Measurements from ENCODE around the gene WDR33.

The WDR33 gene

DNA sequence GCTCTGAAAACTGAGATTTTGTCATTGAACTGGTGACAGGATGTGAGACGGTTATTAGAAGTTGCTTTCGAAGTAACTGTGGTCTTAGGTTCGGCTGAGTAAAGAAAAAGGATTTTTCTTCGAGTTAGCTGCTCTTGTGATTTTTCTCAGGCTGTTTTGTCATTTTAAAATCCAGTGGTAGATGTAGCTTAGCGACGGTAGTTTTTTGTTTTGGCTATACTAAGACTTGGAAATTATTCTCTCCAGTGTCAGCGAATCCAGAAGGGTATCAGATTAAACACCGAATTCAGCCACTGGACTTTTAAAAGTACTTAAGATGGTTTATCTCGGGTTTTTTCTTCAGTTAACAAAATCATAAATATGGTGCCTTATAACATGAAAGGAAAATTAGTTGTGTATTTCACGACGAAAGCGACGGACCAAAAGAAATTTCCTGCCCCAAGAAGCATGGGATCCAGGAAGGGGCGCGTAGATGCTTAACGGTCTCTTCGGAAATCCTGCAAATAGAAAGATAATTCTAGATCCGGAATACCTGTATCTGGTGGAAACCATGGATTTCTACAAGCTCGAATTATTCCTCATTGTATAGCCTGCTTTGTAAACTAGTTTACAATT is 108.5 kb downstream of the WDR33 start:
- DNase-seq (ENCODE audit: extremely low spot score) = no peak
- ChIA-PET CTCF (interaction anchor here (1.1 kb wide), 1 partner anchor 111 kb away, joined by 5 read pairs; no protein-coding TSS in a partner anchor), POLR2A (interaction anchor here (0.8 to 1.6 kb wide), 5 partner anchors 23 to 176 kb away, joined by 3 to 4 read pairs (median 3); partner anchors contain the start of genes IWS1 and LIMS2)
- TF ChIP-seq ZNF384 (IDR thresholded peaks at IDR 0.05) (no peak), L3MBTL2 (conservative IDR thresholded peaks at IDR 0.05) (peak; percentile 8; the same call in 1 of the 2 replicates)

DNA sequence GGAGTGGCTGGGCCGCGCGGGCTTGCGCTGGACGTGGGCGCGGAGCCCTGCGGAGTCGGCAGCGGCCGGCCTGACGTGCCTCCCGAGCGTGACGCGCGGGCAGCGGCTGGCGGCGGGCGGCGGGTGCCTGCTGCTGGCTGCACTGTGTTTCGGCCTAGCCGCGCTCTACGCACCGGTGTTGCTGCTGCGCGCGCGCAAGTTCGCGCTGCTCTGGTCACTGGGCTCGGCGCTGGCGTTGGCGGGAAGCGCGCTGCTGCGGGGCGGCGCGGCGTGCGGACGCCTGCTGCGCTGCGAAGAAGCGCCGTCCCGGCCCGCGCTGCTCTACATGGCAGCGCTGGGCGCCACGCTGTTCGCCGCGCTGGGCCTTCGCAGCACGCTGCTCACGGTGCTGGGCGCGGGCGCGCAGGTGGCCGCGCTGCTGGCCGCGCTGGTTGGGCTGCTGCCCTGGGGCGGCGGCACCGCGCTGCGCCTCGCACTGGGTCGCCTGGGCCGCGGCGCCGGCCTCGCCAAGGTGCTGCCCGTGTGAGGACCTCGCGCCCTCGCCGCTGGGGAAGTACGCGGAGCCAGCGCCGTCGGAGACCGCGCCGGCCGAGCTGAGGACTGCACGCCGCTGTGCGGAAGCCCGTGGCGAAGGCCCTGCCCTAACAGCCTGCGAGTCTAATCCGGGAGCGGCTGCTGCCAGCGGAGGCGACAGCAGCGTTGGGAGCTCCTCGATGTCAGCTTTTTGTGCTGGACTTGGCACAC is 109.1 kb downstream of the WDR33 start:
- CTCF ChIA-PET = interaction anchor here (1.1 kb wide), 1 partner anchor 111 kb away, joined by 5 read pairs; no protein-coding TSS in a partner anchor
- peak; percentile 78 for DNase-seq (ENCODE audit: extremely low spot score)
- TF ChIP-seq ARNT (IDR thresholded peaks at IDR 0.05) (peak; percentile 58; the same call in 1 of the 2 replicates), FOXM1 (IDR thresholded peaks at IDR 0.05; ENCODE audit: borderline replicate concordance) (0 out of 2 replicates have a peak, but pooled peaks have one; percentile 31), L3MBTL2 (conservative IDR thresholded peaks at IDR 0.05) (peak; percentile 67), LEF1 (IDR thresholded peaks at IDR 0.05; ENCODE audit: borderline replicate concordance) (0 out of 2 replicates have a peak, but pooled peaks have one; percentile 6), TARDBP (IDR thresholded peaks at IDR 0.05) (no peak)
- TF ChIP-seq, protein P1, sequence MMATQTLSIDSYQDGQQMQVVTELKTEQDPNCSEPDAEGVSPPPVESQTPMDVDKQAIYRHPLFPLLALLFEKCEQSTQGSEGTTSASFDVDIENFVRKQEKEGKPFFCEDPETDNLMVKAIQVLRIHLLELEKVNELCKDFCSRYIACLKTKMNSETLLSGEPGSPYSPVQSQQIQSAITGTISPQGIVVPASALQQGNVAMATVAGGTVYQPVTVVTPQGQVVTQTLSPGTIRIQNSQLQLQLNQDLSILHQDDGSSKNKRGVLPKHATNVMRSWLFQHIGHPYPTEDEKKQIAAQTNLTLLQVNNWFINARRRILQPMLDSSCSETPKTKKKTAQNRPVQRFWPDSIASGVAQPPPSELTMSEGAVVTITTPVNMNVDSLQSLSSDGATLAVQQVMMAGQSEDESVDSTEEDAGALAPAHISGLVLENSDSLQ (IDR thresholded peaks at IDR 0.05) = no peak
- POLR2A ChIA-PET = interaction anchor here (0.8 to 1.7 kb wide), 8 partner anchors 9 to 175 kb away, joined by 3 to 6 read pairs (median 4); partner anchors contain the start of genes IWS1 and LIMS2

DNA sequence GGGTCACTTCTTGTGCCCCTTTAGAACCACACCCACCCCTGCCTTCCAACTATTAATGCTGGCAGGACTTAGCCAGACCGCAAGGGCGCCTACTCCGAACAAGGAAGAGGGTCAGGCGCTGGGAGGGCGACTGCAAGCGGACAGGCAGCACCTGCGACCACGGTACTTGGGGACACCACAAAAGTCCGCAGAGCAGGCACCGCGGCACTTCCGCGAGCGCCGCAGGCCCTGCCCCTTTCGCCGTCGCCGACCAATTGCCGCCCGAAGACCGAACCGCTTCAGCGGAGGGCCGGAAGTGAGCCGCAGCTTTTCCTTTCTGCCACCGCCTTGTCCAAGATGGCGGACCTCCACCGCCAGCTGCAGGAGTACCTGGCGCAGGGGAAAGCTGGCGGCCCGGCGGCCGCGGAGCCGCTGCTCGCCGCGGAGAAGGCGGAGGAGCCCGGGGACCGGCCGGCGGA is 109.7 kb downstream of the WDR33 start, which contains the start of gene SFT2D3:
Gene SFT2D3, plus strand, starts transcription at position 305 of the 458 bp plus-strand sequence. Its CDS starts 32 bp downstream, at position 337.
- POLR2A ChIA-PET = interaction anchor here (0.9 to 1.7 kb wide), 5 partner anchors 9 to 109 kb away, joined by 3 to 6 read pairs (median 4); no protein-coding TSS in a partner anchor
- TF ChIP-seq CTBP1 (IDR thresholded peaks at IDR 0.05; ENCODE audit: borderline replicate concordance) = no peak
- TF ChIP-seq ELF4 (IDR thresholded peaks at IDR 0.05) = peak; percentile 86
- peak; percentile 93 for DNase-seq (ENCODE audit: extremely low spot score)
- CTCF ChIA-PET = no interaction called here

DNA sequence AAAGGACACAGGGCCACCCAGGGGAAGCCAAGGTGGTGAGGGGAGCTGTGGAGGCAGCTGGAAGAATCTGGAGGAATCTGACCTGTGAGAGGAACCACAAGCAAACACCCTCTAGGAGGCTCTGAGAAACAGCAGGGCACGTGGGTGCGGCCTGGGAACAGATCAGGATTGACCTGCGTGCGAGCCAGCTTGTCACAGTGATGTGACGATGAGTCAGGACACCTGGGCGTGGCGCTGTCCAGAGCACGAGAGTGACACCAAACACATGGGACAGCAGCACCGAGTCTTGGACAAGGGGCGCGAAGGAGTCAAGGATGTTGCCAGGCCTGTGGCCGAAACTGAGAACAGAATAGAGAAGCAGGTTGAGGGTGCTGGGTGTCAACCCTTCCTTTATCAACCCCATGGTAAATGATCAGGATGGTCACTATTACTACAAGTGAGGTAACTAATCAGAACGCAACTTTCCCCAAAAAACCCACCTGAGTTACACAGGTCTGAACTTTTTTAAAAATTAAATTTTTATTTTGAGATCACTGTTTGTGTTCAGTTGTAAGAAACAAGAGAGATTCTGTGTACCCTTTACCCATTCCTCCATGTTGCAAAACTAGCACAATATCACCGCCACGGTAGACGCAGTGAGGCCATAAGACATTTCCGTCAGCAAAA is 110.3 kb downstream of the WDR33 start:
- ChIA-PET CTCF (no interaction called here), POLR2A (interaction anchor here (0.9 to 1.7 kb wide), 4 partner anchors 10 to 27 kb away, joined by 3 to 6 read pairs (median 4); no protein-coding TSS in a partner anchor)
- DNase-seq (ENCODE audit: extremely low spot score) = peak; percentile 28
- TF ChIP-seq SP1 (IDR thresholded peaks at IDR 0.05) = no peak
- 0 out of 2 replicates have a peak, but pooled peaks have one; percentile 12 for TF ChIP-seq L3MBTL2 (conservative IDR thresholded peaks at IDR 0.05)

DNA sequence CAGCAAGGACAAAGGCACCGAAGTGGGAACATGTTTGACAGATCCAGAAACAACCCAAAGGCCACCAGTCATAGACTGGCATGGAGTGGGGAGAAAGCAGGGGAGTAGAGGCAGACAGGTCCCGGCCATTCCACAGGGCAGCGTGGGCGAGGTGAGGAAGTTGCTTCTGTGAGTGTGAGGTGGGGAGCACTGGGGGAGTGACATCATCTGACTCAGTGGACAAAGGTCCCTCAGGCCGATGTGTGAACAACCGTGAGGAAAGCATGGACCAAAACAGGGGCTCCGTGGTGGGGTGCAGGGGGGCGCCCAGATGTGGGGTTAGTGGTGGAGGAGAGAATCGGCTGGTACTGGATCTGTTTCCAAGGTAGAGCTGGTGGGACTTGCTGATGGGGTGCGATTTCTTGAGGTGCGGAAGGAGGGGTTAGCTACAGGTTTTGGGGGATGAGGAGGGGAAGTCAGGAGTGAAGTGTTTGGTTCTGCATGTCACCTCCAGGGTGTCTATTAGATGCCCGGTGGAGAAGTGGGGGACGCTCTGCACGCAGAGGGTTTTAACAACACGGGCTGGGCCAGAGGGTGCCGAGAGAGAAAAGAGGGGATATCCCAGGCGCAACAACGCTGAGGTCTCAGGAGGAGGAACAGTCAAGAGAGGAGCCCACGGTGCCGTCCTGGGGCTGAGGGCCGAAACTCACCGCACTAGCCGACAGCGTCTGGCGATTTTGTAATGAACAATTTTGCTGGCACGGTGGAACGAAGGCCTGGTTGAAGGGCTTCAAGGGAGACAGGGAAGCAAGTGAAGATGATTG is 112.2 kb downstream of the WDR33 start:
- DNase-seq (ENCODE audit: extremely low spot score) = no peak
- POLR2A ChIA-PET = no interaction called here
- TF ChIP-seq BHLHE40 (IDR thresholded peaks at IDR 0.05; ENCODE audit: borderline replicate concordance) = no peak
- TF ChIP-seq ELF4 (IDR thresholded peaks at IDR 0.05) = no peak
- no peak for TF ChIP-seq LEF1 (IDR thresholded peaks at IDR 0.05; ENCODE audit: borderline replicate concordance)
- no peak for TF ChIP-seq FOXA1 (IDR thresholded peaks at IDR 0.05)
- no peak for TF ChIP-seq SP1 (IDR thresholded peaks at IDR 0.05)
- no peak for TF ChIP-seq SUZ12 (IDR thresholded peaks at IDR 0.05)
- no peak for TF ChIP-seq NFRKB (IDR thresholded peaks at IDR 0.05)
- TF ChIP-seq L3MBTL2 (conservative IDR thresholded peaks at IDR 0.05) = no peak
- no peak for TF ChIP-seq HDGF (IDR thresholded peaks at IDR 0.05; ENCODE audit: borderline replicate concordance)
- no peak for TF ChIP-seq FOXM1 (IDR thresholded peaks at IDR 0.05; ENCODE audit: borderline replicate concordance)
- TF ChIP-seq ZNF384 (IDR thresholded peaks at IDR 0.05) = no peak
- no peak for TF ChIP-seq TARDBP (IDR thresholded peaks at IDR 0.05)
- TF ChIP-seq, protein P1 (IDR thresholded peaks at IDR 0.05) = no peak
- no peak for TF ChIP-seq CTBP1 (IDR thresholded peaks at IDR 0.05; ENCODE audit: borderline replicate concordance)
- no peak for TF ChIP-seq ARNT (IDR thresholded peaks at IDR 0.05)
- TF ChIP-seq FOXK2 (IDR thresholded peaks at IDR 0.05) = no peak
- CTCF ChIA-PET = no interaction called here

DNA sequence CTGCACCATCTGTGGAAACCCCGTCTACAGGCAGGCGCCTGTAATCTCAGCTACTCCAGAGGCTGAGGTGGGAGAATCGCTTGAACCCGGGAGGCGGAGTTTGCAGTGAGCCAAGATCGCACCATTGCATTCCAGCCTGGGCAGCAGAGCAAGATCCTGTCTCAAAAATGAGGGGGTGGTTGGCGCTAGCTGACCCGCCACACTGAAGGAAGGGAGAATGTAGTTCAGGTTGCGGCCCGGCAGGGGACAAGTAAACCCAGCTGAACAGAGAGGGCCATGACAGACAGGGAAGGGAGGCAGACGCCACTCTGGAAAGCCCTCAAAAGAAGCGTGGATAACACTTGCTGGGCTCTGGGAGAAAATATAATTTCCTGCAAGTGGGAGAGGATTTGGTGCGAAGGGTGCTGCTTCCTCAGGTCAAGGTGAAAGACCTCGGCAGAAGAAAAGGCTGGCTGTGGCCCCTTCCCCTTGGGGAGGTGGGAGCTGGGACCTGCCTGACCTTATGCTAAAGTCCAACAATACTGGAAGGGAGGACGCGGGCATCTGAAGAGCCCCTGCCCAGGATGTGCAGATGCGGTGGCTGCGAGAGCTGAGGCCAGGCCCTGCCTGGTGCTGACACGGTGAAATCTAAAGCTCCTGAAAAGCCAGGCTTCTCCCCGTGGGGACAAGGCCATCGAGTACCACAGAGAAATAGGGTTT is 113.3 kb downstream of the WDR33 start:
- DNase-seq (ENCODE audit: extremely low spot score) = no peak
- CTCF ChIA-PET = no interaction called here
- TF ChIP-seq, protein P1 (IDR thresholded peaks at IDR 0.05) = no peak
- TF ChIP-seq SUZ12 (IDR thresholded peaks at IDR 0.05) (no peak), CTBP1 (IDR thresholded peaks at IDR 0.05; ENCODE audit: borderline replicate concordance) (no peak), FOXA1 (IDR thresholded peaks at IDR 0.05) (no peak), FOXK2 (IDR thresholded peaks at IDR 0.05) (no peak), ZNF384 (IDR thresholded peaks at IDR 0.05) (no peak), TARDBP (IDR thresholded peaks at IDR 0.05) (no peak), ELF4 (IDR thresholded peaks at IDR 0.05) (no peak), LEF1 (IDR thresholded peaks at IDR 0.05; ENCODE audit: borderline replicate concordance) (no peak), BHLHE40 (IDR thresholded peaks at IDR 0.05; ENCODE audit: borderline replicate concordance) (no peak)
- POLR2A ChIA-PET = no interaction called here
